Inflammatory macrophage (primary cell): ENCODE measurements around the gene ZBTB44.
"Not testable (repeated sequence)": the region's sequence is repeated elsewhere in the genome, so short reads cannot be mapped to it uniquely, and the experiment has no call there.

Experiments
- DNase-seq, 2 donors: peaks; one replicate each; pipeline ENCODE4 v3.0.0-alpha.2; 2020 to 2022

ZBTB44 gene

GRCh38 chr11:130313383-130314183, 1.1 kb downstream of the ZBTB44 start:
- peak in 1 of 2 donors; percentile 18 for DNase-seq

GRCh38 chr11:130312046-130312445, 2.7 kb downstream of the ZBTB44 start:
- no peak for DNase-seq

- no peak for DNase-seq
Measured at GRCh38 chr11:130310622-130311021, 4.1 kb downstream of the ZBTB44 start.

DNA sequence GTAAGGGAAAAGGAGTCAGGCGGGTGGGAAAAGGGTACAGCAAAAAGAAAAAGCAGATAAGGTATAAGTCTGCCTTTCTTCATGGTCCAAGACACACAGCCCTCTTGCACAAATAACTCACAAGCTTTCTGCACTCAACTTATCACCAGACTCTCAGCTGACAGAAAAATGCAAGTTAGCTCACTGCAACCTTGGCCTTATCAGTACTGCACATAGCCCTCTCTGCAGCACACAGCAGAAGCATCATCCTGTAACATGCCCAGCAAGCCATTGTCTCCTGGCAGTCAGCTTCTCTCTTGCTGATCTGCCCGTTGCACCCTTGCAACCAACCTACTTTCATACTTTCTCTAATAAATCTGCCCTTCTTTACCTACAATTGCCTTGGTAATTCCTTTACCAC, 5.8 kb downstream of the ZBTB44 start:
- DNase-seq = peak in 1 of 2 donors; percentile 3

DNA sequence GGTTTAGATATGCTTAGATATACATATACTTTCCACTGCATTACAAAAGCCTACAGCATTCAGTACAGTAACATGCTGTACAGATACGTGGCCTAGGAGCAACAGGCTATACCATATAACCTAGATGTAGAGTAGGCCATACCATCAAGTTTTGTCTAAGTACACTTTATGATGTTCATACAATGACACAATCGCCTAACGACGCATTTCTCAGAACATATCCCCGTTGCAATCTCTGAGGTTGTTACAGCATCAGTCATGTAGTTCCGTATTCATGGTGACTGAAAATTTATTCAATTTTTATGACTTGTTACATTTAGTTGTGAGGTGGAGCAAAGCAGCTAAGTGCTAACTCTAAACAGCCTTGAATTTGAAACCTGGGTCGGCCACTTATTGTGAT, 6.7 kb downstream of the ZBTB44 start:
- DNase-seq = peak; percentile 48 to 63

DNA sequence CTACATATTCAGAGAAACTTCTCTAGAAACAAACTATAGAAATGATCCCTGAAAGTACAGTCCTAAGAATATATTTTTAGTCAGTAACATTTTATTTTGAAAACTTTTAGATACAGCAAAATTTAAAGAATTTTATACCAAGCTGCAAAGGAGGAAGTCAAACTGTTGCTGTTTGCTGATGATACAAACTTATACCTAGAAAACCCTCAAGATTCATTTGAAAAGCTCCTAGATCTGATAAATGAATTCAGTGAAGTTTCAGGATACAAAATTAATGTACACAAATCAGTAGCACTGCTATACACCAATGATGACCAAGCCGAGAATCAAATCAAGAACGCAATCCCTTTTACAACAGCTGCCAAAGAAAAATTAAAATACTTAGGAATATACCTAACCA, 10.1 kb downstream of the ZBTB44 start:
- DNase-seq = no peak

DNA sequence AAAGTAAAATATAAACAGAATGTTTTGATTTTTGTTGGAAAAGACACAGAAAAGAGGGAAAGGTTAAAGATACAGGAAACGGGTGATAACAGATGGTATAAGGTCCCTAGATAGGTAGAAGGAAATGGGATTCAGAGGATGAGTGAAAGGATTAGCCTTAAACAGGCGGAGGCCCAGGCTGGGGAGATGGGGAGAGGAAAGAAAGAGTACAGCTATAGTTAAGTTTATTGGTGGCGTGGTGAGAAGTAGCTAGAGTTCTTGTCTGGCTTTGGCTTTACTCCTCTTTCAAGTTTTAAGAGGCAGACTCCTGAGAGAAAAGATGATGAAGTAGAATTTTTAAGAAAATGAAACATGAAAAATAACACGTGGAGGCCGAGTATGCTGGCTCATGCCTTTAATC, 13.7 kb downstream of the ZBTB44 start:
- no peak for DNase-seq

GRCh38 chr11:130300567-130300966, 14.2 kb downstream of the ZBTB44 start:
- DNase-seq = no peak

GRCh38 chr11:130299978-130300377, 14.7 kb downstream of the ZBTB44 start:
- no peak for DNase-seq

DNA sequence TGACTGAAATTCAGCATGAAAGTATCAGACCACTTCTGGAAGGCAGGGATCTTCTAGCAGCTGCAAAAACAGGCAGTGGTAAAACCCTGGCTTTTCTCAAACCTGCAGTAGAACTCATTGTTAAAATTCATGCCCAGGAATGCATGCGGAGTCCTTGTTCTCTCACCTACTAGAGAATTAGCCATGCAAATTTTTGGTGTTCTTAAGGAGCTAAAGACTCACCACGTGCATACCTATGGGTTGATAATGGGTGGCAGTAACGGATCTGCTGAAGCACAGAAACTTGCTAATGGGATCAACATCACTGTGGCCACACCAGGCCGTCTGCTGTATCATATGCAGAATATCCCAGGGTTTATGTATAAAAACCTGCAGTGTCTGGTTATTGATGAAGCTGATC, 19.1 kb downstream of the ZBTB44 start:
- DNase-seq = no peak

DNA sequence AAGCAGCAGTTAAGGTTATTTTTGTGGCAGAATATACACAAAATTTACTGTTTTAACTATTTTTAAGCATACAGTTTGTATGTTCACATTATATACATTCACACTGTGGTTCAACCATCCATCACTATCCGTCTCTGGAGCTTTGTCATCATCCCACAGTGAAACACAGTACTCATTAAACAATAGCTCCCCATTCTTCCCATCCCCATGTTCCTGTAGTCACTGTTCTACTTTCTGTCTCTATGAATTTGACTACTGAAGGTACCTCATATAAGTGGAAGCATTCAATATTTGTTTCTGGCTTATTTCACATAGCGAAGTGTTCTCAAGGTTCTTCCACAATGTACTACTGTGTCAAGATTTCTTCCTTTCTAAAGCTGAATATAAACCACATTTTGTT, 32.6 kb downstream of the ZBTB44 start:
- no peak for DNase-seq

DNA sequence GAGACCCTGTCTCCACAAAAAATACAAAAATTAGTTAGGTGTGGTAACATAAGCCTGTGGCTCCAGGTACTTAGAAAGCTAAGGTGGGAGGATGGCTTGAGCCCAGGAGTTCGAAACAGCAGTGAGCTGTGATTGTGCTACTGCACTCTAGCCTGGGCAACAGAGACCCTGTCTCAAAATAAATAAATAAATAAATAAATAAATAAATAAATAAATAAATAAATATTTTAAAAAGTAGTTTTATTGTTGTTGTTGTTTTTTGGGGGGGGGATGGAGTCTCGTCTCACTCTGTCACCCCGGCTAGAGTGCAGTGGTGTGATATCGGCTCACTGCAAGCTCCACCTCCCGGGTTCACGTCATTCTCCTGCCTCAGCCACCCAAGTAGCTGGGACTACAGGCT, 33.4 kb downstream of the ZBTB44 start:
- DNase-seq = not testable (repeated sequence)

- DNase-seq = no peak
Measured at GRCh38 chr11:130279989-130280388, 34.7 kb downstream of the ZBTB44 start.

GRCh38 chr11:130278745-130279144, 36.0 kb downstream of the ZBTB44 start:
- DNase-seq = no peak

DNA sequence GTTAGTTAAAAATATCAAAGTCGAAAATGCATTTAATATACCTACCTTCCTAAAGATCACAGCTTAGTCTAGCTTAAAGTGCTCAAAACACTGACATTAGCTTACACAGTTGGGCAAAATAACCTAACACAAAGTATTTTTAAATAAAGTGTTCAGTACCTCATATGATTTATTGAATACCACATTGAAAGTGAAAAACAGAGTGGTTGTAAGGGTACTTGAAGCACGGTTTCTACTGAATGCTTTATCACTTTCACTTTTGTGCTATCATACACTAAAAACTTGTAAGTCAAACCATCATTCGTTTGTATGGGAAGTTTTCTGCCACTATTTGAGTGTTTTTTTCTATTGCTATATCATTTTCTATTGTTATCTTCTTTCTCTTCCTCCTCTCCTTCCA, 36.6 kb downstream of the ZBTB44 start:
- DNase-seq = no peak

DNA sequence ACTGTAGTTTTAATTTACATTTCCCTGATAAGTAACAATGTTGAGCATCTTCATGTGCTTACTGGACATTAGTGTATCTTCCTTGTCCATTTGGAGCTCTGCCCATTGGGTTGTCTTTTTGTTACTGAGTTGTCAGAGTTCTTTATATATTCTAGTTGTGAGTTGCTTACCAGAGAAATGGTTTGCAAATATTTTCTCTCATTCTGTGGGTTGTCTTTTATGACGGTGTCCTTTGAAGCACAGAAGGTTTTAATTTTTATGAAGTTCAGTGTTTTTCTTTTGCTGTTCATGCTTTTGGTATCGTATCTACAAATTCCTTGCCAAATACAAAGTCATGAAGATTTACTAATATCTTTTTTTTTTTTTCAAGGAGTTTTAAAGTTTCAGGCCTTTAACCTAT, 42.4 kb downstream of the ZBTB44 start:
- no peak for DNase-seq

- DNase-seq = peak; percentile 5 to 70
Measured at GRCh38 chr11:130269326-130269943, 45.3 kb downstream of the ZBTB44 start.

DNA sequence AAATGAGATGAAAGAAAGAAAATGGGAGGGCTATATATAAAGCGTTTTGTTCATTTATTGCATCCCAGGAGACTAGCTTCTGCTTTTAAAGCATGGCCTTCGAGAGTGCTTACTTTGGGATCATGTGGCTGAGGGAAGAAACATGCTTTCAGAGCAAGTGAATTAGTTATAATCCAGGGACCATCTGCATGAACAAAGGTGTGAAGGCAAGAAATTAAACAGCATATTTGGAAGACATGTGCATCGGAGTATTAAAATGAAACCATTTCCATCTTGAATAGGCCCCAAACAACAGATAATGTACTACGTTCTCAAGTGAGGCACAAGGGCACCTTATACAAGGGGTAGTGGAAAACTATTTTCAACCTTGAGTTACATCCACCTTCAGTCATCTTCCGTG, 51.4 kb downstream of the ZBTB44 start:
- DNase-seq = no peak

GRCh38 chr11:130262424-130262823, 52.3 kb downstream of the ZBTB44 start:
- no peak for DNase-seq

DNA sequence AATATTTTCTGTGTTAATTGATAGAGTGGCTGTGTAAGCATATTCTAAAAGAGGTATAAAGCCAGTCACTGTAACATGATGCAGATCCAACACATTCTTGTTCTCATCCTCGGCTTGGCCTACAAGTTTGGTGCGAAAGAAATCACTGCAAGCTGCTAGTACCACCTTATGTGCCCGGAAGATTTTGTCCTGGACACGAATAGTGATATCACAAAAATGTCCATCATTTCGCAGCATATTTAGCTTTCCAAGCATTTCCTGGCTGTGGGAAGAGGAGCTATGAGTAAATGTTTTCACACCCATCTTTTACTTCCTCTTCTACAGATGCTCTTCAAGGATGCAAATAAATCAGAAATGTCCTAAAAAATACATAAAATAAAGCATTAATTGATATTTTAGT, 53.1 kb downstream of the ZBTB44 start:
- DNase-seq = no peak

GRCh38 chr11:130260742-130261141, 54.0 kb downstream of the ZBTB44 start:
- DNase-seq = no peak

DNA sequence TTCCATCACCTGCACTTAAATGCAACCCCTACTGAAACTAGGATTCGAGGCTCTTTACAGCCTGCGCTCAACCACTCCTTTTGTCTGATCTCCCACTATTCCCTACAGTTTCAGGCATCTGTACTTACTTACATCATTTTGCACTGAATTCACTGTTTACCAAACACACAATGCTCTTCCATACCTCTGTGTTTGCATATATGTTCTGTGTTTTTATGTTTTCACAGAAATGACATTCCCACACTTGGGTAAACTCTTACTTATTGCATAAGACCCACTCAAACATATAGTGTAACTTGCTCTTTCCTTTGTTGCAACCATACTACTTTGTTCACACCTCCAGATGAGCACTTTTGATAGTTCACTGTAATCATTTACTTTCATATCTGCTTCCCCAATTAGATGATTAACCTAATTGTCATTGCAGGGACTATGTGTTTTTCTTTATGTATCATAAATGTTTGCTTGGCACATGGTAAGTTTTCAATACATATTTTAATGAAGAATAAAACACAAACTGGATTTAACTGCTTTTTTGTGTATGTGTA, 54.6 kb downstream of the ZBTB44 start:
- DNase-seq = no peak

DNA sequence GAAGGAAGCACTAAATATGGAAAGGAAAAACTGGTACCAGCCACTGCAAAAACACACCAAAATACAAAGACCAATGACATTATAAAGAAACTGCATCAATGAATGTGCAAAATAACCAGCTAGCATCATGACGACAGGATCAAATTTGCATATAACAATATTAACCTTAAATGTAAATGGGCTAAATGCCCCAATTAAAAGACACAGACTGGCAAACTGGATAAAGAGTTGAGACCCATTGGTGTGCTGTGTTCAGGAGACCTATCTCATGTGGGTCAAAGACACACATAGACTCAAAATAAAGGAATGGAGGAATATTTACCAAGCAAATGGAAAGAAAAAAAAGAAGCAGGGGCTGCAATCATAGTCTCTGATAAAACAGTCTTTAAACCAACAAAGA, 63.0 kb downstream of the ZBTB44 start:
- not testable (repeated sequence) for DNase-seq

DNA sequence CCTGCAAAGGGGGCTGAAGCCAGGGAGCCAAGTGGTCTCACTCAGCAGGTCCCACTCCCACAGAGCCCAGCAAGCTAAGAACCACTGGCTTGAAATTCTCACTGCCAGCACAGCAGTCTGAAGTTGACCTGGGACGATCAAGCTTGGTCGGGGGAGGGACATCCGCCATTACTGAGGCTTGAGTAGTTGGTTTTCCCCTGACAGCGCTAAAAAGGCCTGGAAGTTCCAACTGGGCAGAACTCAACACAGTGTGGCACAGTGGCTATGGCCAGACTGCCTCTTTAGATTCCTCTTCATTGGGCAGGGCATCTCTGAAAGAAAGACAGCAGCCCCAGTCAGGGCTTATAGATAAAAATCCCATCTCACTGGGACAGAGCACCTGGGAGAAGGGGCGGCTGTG, 64.8 kb downstream of the ZBTB44 start:
- not testable (repeated sequence) for DNase-seq
